Heart left ventricle (tissue), 13 donors: ENCODE results near the gene PKN2.

Experiments used
- POLR2A ChIP-seq, 2 donors: fragments of 450-650 bp; IDR thresholded peaks; one replicate each; pipeline ENCODE4 v1.6.1; 2017; ENCODE audit warnings: antibody characterized with exemption in 2 of 2, mild to moderate bottlenecking in 2 of 2, moderate library complexity in 2 of 2
- TF ChIP-seq, protein P1 (sequence below), 12 donors: fragments of 200-600 bp; sonication (generic) in 4 of 12; IDR thresholded peaks; one replicate each; pipeline versions ENCODE4 v1.5.0 to v1.8.0; 2018 to 2022; ENCODE audit warnings: antibody characterized with exemption in 12 of 12, mild to moderate bottlenecking in 5 of 12
- donor health status: ischemic (EF 13 %, LVEDD 7.1; RV severe dilation, severe dysfunction).
- donor health status: DM: no; HTN: yes; CAD: no.
- donor health status: DM: no; HTN: no; CAD: no.
- donor health status: ischemic (EF 25% LVEDD 6.9; RV normal size, moderate dysfunction).
- donor health status: ischemic (EF 25% LVEDD 5.7; RV mildly dilated, moderate dysfunction).
- donor health status: ischemic (EF 35%, LVEDD 5.7; RV mildly dilated, moderate dysfunction).
- donor health status: nonischemic (EF 11% LVEDD 7.7; RV severe dilation, severe dysfunction).
- donor health status: DM: yes; HTN: yes; CAD: no.
- donor health status: PGD.
- donor health status: ischemic (EF 29% LVEDD 5.4; RV normal size, mild dysfunction).
- donor health status: nonischemic (EF 23%, LVEDD 6.1; RV moderate dilation, normal function).

- TF ChIP-seq, protein P1, sequence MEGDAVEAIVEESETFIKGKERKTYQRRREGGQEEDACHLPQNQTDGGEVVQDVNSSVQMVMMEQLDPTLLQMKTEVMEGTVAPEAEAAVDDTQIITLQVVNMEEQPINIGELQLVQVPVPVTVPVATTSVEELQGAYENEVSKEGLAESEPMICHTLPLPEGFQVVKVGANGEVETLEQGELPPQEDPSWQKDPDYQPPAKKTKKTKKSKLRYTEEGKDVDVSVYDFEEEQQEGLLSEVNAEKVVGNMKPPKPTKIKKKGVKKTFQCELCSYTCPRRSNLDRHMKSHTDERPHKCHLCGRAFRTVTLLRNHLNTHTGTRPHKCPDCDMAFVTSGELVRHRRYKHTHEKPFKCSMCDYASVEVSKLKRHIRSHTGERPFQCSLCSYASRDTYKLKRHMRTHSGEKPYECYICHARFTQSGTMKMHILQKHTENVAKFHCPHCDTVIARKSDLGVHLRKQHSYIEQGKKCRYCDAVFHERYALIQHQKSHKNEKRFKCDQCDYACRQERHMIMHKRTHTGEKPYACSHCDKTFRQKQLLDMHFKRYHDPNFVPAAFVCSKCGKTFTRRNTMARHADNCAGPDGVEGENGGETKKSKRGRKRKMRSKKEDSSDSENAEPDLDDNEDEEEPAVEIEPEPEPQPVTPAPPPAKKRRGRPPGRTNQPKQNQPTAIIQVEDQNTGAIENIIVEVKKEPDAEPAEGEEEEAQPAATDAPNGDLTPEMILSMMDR (IDR thresholded peaks at IDR 0.05), result no peak
- TF ChIP-seq POLR2A (IDR thresholded peaks at IDR 0.05), result no peak
Observed at GRCh38 chr1:88847643-88848042, 163.6 kb downstream of the PKN2 start.
